ENCODE measurements around the gene CTRB2.
"Not testable (repeated sequence)": the region's sequence is repeated elsewhere in the genome, so short reads cannot be mapped to it uniquely, and the experiment has no call there.

The CTRB2 gene

DNA sequence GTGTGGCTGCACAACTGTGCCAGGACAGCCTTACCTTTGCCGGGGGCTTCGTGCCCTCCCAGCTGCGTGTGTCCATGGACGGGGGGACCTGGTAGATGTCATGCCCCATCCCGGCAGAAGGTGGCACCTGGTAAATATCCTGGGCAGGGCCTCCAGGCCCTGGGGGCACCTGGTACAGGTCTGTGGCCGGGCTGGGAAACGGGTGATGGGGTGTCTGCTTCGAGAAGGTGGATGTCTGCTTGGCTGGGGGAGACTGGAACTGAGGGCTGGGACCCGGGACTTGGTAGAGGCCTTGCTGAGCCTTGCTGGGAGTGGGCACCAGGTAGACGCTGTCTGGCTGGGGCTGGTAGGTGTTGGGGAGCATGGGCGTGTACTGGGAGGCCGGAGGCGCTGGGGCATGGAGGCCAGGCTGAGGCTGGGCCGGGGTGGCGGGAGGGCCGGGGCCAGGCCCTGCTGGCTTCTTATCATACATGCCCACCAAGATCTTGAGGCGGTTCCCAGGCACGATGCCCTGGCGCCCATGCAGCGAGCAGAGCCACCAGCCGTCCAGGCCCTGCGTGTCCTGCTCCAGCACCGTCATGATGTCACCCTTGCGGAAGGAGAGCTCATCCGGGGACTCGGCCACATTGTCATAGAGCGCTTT, 35.6 kb upstream of the CTRB2 start:
- DNase-seq (ENCODE audit: low spot score), result not testable (repeated sequence)

DNA sequence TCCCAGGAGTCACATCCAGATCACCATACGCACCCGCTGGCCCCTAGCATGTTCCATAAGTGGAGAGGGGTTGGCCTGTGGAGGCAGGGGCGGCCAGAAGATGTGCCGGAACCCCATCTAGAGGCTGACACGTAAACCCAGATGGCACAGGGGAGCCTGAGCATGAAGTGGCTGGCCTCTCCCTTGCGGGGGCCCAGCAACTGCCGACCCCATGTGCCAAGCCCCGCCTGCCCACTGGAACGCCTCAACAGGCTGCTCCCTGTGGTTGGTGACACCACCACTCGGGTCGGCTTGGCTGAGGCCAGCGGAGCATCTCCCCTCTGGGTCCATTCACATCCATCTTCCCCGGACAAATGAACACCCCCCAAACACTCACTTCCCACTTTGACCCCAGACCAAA, 35.0 kb upstream of the CTRB2 start:
- no peak for DNase-seq (ENCODE audit: low spot score)

DNA sequence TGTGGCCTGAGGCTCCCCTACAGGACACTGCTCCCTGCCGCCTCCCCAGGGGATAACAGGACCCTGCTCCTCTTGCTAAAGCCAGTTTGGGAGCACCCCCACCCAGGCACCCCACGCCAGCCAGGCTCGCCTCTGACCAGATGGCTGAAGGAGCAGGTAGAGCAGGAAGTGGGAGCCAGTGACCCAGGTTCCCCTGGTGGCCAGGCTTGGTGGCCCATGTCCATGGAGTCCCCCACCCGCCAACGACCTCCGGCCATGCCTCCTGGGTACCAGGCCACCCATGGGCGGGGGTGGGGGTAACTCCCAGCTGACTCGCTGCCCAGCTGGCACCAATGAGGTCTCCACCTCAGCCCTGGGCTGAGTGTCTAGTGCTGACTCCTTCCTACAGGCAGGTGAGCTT, 34.5 kb upstream of the CTRB2 start:
- DNase-seq (ENCODE audit: low spot score), result no peak

DNA sequence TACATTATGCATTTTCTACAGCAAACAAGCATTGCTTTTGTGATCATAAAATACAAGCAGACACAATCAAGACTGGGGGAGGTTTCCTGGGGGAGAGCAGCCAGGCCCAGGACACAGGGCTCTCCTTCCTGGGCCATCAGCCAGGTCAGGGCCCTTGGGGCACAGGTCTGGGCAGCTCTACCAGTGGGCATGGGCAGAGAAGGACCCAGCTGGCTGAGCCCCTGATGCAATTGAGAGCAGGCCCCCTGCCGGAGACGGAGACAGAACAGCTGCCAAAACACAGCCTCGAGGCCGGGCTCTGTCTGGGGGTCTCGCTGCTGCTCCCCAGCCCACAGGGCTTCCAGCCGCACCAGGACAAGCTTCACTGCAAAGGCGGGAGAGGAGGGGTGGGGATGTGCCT, 33.7 kb upstream of the CTRB2 start:
- DNase-seq (ENCODE audit: low spot score), result not testable (repeated sequence)

DNA sequence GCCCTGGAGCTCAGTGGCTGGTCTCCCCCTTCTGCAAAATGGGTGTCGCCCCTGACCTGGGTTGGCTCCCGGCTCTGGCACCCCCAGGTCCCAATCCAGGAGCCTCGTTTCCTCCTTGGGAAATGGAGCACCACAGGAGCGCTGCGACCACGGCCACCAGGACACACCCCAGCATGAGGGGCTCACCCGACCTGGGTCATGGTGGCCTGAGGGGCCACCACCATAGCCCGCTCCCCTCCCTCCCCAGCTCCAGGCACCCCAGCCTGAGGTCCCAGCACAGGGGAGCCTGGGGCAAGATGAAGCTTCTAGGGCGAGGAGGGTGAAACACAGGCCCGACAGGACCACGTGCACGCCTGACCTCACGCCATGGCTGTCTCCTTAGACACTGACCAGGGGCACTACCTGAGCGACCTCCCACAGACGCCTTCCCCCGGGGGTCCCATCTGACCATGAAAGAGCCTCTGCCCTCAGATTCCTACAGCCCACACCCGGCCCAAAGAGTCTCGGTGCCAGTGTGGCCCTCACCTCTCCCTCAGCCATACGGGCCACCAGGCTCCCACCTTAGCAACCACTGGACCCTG, 32.7 kb upstream of the CTRB2 start:
- no peak for DNase-seq (ENCODE audit: low spot score)

DNA sequence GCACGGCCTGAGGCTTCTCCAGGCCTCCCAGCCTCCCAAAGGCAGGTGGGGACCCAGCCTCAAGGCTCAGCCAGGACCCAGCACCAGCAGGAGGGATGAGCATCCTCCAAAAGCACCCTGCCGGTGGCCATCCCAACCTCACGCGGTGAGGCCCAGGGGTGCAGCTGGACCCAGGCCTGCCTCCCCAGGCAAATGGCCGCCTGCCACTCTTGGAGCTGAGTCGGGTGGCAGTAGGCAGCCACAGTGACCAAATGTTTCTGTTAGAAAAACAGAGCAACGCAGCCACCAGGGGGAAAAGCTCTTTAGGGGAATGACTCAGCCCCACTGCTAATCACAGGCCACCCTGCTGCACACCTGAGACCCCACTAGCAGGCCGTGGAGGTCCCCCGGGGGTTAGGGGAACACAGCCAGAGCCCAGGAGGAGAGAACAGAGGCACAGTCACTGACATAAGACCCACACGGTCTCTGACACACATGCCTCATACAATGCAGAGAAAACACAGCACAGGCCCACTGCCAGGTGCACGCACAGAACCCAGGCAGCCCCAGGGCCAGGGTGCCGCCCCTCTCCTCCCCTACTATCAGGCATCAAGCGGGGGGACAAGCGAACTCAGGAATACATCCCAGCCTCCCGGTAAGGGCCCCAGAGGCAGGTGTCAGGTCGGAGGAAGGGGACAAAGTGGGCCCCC, 32.0 kb upstream of the CTRB2 start:
- DNase-seq (ENCODE audit: low spot score), result no peak

DNA sequence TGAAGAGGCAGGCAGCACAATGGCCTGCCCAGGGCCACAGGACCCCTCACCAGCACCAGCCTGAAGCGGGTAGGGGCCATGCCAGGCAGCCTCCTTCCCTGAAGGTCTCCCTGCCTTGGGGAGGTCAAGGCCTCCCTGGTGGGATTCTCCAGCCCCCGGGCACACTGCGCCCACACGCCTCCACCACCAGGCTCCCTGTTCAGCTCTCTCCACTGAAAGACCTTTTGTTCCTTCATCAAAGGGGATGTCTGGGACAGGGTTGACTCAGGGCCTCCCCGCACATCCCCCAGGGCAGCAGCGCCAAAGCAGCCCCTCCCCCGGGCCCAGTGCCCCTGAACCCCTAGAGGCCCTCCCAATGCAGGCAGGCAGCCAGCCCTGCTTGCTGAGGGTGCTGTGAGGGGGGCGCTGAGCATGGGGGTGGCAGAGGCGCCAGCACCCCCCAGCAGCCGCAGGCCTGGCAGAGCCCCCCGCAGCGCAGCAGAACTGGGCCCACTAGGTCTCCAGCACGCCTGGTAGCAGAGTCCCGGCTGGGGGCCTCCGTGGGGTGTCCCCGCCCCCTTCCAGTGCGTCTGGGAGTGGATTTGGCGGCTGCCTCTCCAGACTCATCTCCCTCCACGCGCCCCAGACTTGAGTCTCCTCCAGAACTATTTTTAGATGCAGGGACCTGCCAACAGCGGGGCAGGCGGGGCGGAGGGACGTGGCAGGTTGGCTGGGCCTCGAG, 31.3 kb upstream of the CTRB2 start:
- DNase-seq (ENCODE audit: low spot score), result peak; percentile 89

DNA sequence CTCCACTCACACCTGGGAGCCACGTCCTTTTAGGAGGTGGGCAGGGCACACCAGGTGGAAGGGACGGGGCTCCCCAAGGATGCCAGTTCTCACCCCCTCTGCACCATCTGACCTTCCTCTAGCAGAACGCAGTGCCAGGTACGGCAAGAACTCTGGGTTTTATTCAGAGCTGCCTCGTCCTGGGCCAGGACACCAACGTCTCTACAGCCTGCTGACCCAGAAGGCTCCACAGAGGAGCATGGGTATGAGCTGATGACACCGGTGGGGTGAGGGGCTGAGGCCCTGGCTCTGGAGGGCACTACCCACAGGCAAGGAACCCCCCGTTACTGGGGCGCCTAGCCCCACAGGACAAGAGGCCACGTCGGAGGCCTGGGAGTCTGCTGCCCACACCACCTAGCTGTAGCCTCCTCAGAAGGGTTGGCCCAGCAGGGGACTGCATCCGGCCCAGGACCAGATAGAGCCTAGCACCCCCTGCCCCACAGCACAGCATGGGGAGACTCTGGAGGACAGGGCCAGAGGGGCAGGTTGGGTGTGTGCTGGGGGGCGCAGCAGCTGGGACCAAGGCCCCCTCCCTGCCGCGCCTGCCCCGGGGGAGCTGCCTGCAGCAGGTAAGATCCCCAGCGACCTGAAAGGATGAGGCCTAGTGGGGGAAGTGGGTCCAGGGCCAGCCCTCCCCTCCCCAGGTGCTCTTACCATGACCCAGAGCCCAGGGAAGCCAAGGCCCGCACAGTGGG, 30.6 kb upstream of the CTRB2 start:
- no peak for DNase-seq (ENCODE audit: low spot score)

DNA sequence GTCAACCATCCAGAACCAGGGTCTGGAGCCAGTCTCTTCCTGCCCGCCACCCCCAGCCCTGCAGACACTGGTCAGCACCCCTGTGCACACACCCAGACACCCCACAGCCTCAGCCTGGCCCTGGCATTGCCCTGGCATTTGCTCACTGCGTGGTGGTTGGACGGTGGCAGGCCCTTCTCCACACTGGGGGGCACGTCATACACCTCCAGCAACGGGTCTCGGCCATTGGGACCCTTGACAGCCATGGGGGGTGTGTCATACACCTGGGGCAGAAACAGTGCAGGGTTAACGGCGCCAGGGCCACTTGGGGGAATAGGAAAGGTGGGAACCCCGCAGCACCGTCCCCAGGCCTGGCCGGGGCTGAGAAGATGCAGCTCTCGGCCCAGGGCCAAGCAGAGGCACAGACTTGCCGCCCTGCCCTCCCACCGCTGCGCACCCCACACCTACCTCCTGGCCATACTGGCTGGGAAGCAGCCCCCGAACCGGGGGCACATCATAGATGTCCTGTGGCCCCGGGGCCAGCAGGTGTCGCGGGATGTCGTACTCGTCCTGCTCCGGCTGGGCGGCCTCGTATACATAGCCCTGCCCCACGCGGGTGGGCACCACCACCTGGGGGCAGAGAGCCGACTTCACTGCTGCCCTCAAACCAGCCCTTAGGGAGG, 29.9 kb upstream of the CTRB2 start:
- DNase-seq (ENCODE audit: low spot score), result no peak

DNA sequence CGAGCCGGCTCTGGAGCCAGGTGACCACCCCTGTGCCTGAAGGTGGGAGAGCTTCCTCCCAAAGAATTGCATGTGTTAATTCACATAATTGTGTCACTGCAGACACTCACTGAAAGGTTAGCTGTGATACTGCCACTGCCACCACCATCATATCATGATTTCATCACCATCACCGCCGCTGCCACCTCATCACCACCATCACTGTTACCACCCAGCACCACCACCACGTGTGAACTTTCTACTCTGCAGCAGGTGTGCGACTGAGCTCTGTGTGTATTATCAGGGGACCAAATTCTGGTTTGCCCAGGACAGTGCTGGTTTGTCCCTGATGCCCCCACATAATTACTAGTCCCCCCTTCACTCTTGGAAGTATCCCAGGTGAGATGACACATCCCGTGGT, 29.3 kb upstream of the CTRB2 start:
- no peak for DNase-seq (ENCODE audit: low spot score)

DNA sequence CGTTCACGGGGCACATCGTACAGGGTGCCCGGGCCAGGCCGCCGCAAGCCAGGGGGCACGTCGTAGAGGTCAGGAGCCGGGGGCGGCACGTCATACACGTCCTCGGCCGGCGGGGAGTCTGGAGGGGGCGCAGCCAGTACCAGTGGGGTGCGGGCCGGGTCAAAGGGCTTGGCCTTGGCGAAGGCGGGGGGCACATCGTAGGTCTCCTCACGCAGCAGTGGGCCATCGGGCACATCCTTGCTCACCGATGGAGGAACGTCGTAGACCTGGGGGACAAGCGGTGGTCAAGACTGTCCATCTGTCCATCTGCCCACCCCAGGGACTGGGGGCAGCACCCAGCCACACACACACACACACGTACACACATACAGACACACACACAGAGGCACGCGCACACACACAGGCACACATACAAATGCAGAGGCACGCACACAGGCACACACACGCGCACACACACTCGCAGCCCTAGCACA, 28.8 kb upstream of the CTRB2 start:
- DNase-seq (ENCODE audit: low spot score), result no peak

DNA sequence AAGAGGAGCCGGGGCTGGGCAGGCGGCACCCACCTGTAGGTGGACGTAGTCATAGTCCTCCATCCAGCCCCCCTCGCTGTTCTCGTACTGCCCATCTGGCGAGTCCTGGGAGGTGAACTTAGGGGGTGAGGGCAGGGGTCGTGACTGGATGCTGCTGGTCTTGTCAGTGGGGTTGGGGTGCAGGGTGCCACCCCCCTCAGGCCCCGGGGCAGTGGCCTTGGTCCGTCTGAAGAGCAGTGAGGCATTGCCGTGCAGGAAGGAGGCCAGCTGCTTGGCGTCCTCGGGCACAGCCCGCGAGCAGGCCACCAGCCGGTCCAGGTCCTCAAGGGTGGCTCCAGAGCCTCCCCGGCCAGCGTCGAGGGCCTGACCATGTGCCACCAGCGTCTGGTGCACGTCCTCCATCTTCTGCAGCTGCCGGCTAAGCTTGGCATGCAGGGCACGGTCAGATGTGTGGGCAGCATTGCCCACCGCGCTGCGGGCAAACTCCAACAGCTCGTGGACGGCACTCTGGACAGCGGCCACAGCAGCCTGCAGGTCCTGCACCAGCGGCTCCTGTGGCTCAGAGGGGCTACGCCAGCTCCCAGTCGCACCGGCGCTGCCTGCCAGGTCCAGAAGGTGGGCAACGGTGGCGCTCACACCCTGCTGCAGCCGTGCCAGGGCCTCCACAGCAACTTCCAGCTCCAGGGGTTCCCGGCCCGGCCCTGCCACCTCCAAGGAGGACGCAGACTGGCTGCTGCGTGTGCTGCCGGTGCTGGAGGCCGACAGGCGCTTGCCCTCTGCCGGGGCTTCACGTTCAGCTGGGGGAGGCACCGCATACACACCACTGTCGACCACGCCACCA, 28.1 kb upstream of the CTRB2 start:
- DNase-seq (ENCODE audit: low spot score), result no peak

DNA sequence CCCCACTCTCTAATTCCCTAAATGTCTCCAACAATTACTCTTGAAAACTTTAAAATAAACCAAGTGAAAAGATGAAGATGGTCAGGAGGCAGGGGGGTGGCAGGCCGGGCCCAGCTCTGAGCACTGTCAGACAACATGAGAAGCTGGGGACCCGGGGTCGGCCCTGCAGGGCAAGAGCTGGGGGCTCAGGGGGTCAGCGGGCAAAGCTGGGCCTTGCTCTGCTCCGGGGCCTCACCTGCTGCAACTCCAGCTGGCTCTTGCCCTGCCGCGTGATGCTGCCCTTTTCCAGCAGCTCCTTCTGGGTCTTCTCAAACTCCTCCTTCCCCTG, 26.6 kb upstream of the CTRB2 start:
- no peak for DNase-seq (ENCODE audit: low spot score)

DNA sequence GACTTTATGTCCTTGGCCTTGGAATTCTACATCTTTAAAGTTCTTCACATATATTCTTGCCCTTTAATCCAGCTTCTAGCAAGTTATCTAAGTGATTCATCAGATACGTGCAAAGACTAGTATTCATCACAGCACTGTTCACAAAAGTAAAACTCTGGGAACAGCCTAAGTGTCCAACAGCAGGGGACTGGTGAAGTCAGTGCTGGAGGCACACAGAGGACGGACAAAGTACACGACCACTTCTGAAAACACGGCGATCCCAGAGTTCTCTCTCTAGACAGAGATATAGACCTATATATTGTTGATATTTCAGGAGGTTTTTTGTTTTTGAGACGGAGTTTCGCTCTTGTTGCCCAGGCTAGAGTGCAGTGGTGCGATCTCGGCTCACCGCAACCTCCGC, 24.6 kb upstream of the CTRB2 start:
- DNase-seq (ENCODE audit: low spot score), result no peak

DNA sequence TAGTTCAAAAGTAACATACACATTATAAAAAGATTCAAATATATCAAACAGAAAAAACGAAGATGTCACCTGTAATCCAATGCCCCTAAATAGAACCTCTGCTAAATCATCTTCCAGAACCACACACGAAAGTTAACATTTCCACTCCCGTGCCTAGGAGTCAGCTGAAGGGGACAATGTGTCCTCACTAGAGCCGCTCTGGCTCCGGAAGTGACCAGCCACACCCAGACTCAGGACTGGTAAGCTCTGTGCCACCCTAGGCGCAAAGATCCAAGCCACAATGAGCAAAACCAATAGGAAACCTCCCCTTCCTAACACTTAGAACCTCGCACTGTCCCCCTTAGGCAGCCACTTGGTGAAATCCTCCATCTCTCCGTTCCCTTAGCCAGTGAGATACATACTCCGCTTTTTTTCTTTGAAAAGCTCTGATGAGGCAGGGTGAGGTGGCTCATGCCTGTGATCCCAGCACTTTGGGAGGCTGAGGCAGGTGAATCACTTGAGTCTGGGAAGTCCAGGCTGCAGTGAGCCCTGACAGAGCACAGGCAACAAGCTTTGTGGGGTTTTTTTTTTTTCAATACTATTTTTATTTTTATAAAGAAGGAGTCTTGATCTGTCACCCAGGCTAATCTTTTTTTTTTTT, 23.6 kb upstream of the CTRB2 start:
- DNase-seq (ENCODE audit: low spot score), result no peak

DNA sequence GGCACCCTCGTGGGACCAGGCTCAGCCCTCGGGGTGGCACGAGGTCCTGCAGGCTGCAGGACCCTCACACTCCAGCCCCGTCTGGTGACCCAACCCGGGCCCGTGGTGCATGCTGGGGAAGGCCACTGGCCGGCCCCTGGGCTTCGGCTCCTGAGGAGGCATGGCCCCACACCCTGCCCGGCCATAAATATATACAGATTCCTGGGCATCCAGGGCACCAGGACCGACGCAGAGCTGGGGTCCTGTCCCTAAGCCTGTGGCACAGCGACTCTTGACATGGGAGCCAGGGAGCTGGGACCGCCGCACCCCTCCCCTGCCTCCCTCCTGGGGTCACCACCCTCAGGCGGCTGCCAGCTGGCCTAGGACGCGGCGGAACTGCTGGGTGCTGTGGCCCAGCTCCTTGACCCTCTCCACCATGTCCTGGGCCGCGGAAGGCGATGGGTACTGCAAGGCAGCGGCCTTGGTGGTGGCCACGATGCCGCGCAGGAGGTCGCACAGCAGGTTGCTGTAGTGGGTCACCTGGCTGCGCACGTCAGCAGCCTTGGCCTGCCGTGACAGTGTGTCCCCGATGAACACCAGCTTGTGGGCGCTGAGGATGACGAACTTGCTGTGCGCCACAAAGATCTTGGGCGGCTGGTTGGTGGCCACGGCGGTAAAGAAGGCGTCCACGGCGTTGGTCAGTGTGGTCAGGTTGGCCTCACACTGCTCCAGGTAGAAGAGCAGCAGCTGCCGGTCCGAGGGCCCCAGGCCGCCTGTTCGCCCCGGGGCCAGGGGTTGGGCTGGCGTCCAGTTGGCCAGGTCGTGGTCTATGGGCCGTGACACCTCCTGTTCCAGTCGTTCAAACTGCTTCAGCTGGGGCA, 22.4 kb upstream of the CTRB2 start:
- no peak for DNase-seq (ENCODE audit: low spot score)

DNA sequence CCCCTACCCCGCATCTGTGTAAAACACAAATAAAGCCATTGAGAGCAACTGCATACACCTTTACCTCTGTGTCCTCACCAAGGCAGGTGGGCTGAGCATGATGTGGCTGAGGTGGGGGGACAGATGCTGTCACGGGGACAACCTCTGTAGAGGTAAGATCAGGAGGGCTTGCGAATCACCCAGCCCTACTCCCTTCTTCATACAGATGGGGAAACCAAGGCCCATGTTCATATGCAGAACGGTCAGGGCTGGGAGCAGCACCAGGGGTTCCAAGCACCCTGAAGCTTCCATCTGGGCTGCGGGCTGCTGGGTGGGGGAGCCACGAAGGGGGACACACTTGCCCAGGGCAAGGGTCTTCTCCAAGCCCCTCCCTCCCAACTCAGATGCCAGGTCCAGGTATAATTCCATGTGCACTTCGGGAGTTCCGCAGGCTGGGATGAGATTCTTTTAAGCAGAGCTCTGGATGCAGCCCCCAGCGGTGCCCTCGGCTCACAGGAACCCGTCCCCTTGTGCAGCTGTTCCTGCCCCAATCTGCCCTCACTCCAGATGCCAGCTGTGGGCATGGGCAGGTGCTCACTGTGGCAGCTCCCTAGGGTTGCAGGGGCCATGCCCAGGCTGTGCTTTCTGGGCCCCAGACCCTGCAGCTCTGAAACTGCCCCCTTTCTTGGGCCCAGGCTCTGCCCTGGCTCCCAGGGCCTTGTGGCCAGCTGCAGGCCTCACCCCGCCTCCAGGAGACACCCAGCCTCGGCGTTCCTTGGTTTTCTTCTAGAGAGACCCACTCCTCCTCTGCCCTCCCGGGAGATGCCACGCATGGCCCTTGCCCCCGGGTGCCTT, 21.4 kb upstream of the CTRB2 start:
- no peak for DNase-seq (ENCODE audit: low spot score)

DNA sequence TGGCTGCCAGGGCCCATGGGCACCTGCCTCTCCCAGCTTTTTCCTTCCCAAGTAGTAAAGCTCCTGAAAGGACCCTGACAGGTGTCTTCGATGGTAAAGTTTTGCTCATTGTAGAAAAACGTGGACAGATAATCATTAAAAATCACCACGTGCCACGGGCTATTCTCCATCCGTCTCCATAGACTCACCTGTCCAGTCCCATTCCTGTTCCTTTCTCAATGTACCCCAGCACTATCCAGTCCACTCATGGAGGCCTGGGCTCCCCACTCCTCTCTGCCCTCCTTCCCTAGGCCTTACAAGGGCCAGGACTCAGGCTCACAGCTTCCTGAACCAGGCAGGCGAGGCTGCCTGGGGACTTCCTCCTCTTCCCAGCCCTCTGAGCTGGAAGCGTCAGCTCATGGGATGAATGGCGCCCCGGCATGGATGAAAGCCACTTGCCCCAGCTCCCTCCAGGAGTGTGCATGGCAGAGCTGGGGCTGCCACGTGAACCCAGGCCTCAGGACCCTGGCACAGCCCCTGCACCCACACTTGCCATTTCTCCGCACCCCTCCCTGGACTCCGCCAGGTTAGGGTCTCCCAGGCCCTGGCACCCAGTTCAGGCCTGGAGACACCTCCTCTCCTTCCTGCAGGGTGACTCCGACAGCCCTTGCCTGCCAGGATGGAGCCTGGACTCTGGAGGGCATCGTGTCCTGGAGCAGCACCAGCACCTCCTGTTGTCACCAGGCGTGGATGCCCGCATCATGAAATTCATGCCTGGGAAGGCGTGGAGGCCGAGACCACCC, 20.6 kb upstream of the CTRB2 start:
- DNase-seq (ENCODE audit: low spot score), result no peak

Data from globus pallidus (tissue), 1 donor.